NCI-H2227 (cell line): ENCODE data around the gene LAS1L.
"Not testable (repeated sequence)": the region's sequence is repeated elsewhere in the genome, so short reads cannot be mapped to it uniquely, and the experiment has no call there.

Source experiments
- DNase-seq: peaks from one replicate; lab custom pipeline; 2025; ENCODE audit not compliant: unreplicated experiment; lab: John Stamatoyannopoulos, UW

The LAS1L gene

GRCh38 chrX:65518980-65519379, 15.6 kb downstream of the LAS1L start:
- not testable (repeated sequence) for DNase-seq

- no peak for DNase-seq
Observed at GRCh38 chrX:65517923-65518322, 16.7 kb downstream of the LAS1L start.

GRCh38 chrX:65516756-65517155, 17.8 kb downstream of the LAS1L start:
- no peak for DNase-seq

GRCh38 chrX:65513610-65514009, 21.0 kb downstream of the LAS1L start:
- no peak for DNase-seq

- DNase-seq: no peak
Observed at GRCh38 chrX:65509400-65509799, 25.2 kb downstream of the LAS1L start.

- DNase-seq: no peak
Observed at GRCh38 chrX:65508851-65509250, 25.7 kb downstream of the LAS1L start.

- no peak for DNase-seq
Observed at GRCh38 chrX:65502618-65503017, 32.0 kb downstream of the LAS1L start.

- no peak for DNase-seq
Observed at GRCh38 chrX:65493431-65493830, 41.2 kb downstream of the LAS1L start.

- no peak for DNase-seq
Observed at GRCh38 chrX:65491620-65492019, 43.0 kb downstream of the LAS1L start.

- DNase-seq: no peak
Observed at GRCh38 chrX:65488495-65488894, 46.1 kb downstream of the LAS1L start.

- no peak for DNase-seq
Observed at GRCh38 chrX:65480960-65481359, 53.6 kb downstream of the LAS1L start.

GRCh38 chrX:65479102-65479501, 55.5 kb downstream of the LAS1L start:
- DNase-seq: not testable (repeated sequence)

- DNase-seq: no peak
Observed at GRCh38 chrX:65476564-65476963, 58.0 kb downstream of the LAS1L start.

GRCh38 chrX:65463550-65463949, 71.0 kb downstream of the LAS1L start:
- DNase-seq: no peak
